A673 (cell line): ENCODE measurements around the gene CNIH1.

Source experiments
- EZH2 ChIP-seq: fragments of 200-600 bp; sonication (generic); IDR thresholded peaks from 2 replicates; pipeline ENCODE4 v1.6.1; 2017; ENCODE audit warnings: borderline replicate concordance, low read depth, mild to moderate bottlenecking, mixed read lengths, antibody characterized with exemption, low read length; ENCODE audit not compliant: poor library complexity, severe bottlenecking
- TF ChIP-seq, protein P1 (sequence below): fragments of 300-800, 200-600 bp; sonication (generic); conservative IDR thresholded peaks from 2 replicates; pipeline ENCODE4 v1.5.1; 2017; ENCODE audit warnings: low read depth, mild to moderate bottlenecking, antibody characterized with exemption, low read length, moderate library complexity, mixed read lengths

DNA sequence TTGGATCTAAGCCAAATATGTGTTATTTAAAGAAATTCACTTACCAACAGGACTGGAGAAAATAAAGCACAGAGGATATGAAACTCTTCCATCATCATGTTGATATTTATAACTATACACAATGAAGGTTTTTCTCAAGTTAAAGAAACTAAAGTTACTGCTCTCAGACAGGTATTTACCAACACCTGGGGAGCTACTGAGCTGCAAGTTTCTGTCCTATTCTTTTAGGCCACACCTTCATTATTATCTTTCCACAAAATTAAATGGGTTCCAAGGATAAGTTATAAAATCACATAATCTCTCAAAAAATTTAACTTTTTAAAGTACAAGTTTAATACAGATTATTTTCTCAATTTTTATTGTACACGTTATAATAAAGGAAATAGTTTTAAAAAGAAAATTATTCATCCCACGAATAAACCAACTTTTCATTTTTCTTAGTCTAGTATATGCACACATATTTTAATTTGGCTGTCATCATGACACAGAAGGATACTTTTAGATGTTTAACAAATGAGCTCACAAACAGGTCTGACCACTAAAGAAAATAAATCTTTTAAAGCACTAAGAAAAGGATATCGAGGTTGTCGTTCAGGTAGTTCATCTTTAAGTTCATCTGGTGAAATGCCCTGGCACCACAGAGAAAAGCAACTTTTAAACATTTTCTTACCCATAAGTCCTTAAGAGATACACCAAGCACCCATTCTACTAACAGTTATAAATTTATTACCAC lies 39.8 kb upstream of the CNIH1 start:
- TF ChIP-seq, protein P1, sequence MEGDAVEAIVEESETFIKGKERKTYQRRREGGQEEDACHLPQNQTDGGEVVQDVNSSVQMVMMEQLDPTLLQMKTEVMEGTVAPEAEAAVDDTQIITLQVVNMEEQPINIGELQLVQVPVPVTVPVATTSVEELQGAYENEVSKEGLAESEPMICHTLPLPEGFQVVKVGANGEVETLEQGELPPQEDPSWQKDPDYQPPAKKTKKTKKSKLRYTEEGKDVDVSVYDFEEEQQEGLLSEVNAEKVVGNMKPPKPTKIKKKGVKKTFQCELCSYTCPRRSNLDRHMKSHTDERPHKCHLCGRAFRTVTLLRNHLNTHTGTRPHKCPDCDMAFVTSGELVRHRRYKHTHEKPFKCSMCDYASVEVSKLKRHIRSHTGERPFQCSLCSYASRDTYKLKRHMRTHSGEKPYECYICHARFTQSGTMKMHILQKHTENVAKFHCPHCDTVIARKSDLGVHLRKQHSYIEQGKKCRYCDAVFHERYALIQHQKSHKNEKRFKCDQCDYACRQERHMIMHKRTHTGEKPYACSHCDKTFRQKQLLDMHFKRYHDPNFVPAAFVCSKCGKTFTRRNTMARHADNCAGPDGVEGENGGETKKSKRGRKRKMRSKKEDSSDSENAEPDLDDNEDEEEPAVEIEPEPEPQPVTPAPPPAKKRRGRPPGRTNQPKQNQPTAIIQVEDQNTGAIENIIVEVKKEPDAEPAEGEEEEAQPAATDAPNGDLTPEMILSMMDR = no peak
- TF ChIP-seq EZH2 = no peak
